K562 (cell line): ENCODE results near the gene EHD2. TPM values are rescaled to one million over a fixed set of nuclear protein-coding genes. Genes with fewer than 3 reads are reported as not detected.

Experiments
- ARID4B ChIP-seq: sonication (generic); formaldehyde crosslinking; IDR thresholded peaks from 2 replicates; pipeline ENCODE4 v1.8.0; 2022; ENCODE audit warnings: mild to moderate bottlenecking, missing genetic modification reagents
- BRD4 ChIP-seq: fragments of 200-600 bp; sonication (generic); IDR thresholded peaks from 2 replicates; pipeline ENCODE4 v1.6.1; 2017; ENCODE audit warnings: inconsistent platforms
- CBFA2T2 ChIP-seq: fragments of 450-650 bp; conservative IDR thresholded peaks from 2 replicates; pipeline ENCODE4 v1.6.1; 2017; ENCODE audit warnings: mild to moderate bottlenecking
- CCAR2 ChIP-seq: fragments of 200-400 bp; formaldehyde crosslinking; IDR thresholded peaks from 2 replicates; pipeline ENCODE4 v1.6.1; 2017; ENCODE audit warnings: mild to moderate bottlenecking, low read depth, low read length
- FOXJ2 ChIP-seq: fragments of 200-800 bp; sonication (Bioruptor generic); IDR thresholded peaks from 2 replicates; pipeline ENCODE4 v1.6.1; 2016; ENCODE audit warnings: missing genetic modification characterization, missing compliant biosample characterization
- HNRNPLL ChIP-seq: fragments of 200-400 bp; formaldehyde crosslinking; IDR thresholded peaks from 2 replicates; pipeline ENCODE4 v1.6.1; 2017; ENCODE audit warnings: low read length, low read depth, mild to moderate bottlenecking; ENCODE audit not compliant: poor library complexity, severe bottlenecking
- KLF16 ChIP-seq: IDR thresholded peaks from 2 replicates; pipeline ENCODE4 v1.6.1; 2016; ENCODE audit warnings: antibody characterized with exemption
- MYBL2 ChIP-seq, 2 experiments: fragments of 450-650 bp in 1 of 2; sonication (generic) in 1 of 2; formaldehyde crosslinking in 1 of 2; IDR thresholded peaks; 2 replicates each; pipeline versions ENCODE4 v1.6.1 to v1.8.1; 2017 to 2022; ENCODE audit warnings: borderline replicate concordance in 1 of 2, inconsistent platforms in 1 of 2, low read depth in 1 of 2, mild to moderate bottlenecking in 1 of 2, missing genetic modification reagents in 1 of 2, moderate library complexity in 1 of 2
- POLR2AphosphoS5 ChIP-seq: IDR thresholded peaks from 2 replicates; pipeline ENCODE4 v1.6.1; 2011; ENCODE audit warnings: mild to moderate bottlenecking, low read depth, low read length, moderate library complexity; ENCODE audit not compliant: control insufficient read depth, insufficient read depth
- POLR2G ChIP-seq: fragments of 200-400 bp; formaldehyde crosslinking; IDR thresholded peaks from 2 replicates; pipeline ENCODE4 v1.6.1; 2017; ENCODE audit warnings: low read depth, mild to moderate bottlenecking, antibody characterized with exemption, low read length, moderate library complexity
- RCOR1 ChIP-seq, 2 experiments: IDR thresholded peaks; 2 replicates each; pipeline ENCODE4 v1.6.1; 2012; ENCODE audit warnings: low read depth in 2 of 2, low read length in 2 of 2, borderline replicate concordance in 1 of 2, improper control_type of control experiment in 1 of 2
- TFAP4 ChIP-seq: sonication (generic); formaldehyde crosslinking; IDR thresholded peaks from 2 replicates; pipeline ENCODE4 v1.8.0; 2022; ENCODE audit warnings: missing genetic modification reagents, mild to moderate bottlenecking, moderate library complexity, borderline replicate concordance
- ZNF134 ChIP-seq: fragments of 250-450 bp; sonication (Bioruptor Pico); conservative IDR thresholded peaks from 2 replicates; pipeline ENCODE4 v1.4.0; 2020
- ZNF316 ChIP-seq: fragments of 450-650 bp; IDR thresholded peaks from 2 replicates; pipeline ENCODE4 v1.6.1; 2016
- ZNF431 ChIP-seq: sonication (generic); formaldehyde crosslinking; IDR thresholded peaks from 2 replicates; pipeline ENCODE4 v1.8.0; 2022; ENCODE audit warnings: mild to moderate bottlenecking, missing genetic modification reagents
- polyA plus RNA-seq, 8 experiments: library from polyadenylated mRNA; depleted of rRNA in 4 of 8; stranded (reverse) in 5 of 8; unstranded in 3 of 8; fragments of >200 nt; fragmentation: Nextera tagmentation in 2 of 8; fragmentation: Illumina TruSeq in 1 of 8; extraction: Ambion mirVana in 2 of 8; extraction: Trizol in 1 of 8; gene quantifications; 2 replicates each; pipeline versions ENCODE4 v1.2.1 to v1.2.3, GENCODE V29; 2011 to 2014; ENCODE audit warnings: inconsistent platforms in 1 of 8, missing spikeins in 1 of 8
- total RNA-seq, 7 experiments: library from RNA; depleted of rRNA in 6 of 7; stranded (reverse); fragments of >200 nt in 6 of 7; fragmentation: Illumina TruSeq in 2 of 7; extraction: Trizol in 2 of 7; gene quantifications; 2 replicates each; pipeline versions ENCODE4 v1.2.1 to v1.2.3, GENCODE V29; 2011 to 2021; ENCODE audit warnings: low replicate concordance in 1 of 7
- TF ChIP-seq, protein P1 (sequence below), 2 experiments: fragments of 450-650 bp in 1 of 2; IDR thresholded peaks; 2 replicates each; pipeline ENCODE4 v1.6.1; 2011 to 2017; ENCODE audit warnings: low read depth in 2 of 2, antibody characterized with exemption in 1 of 2, borderline replicate concordance in 1 of 2, low read length in 1 of 2, mild to moderate bottlenecking in 1 of 2, mixed read lengths in 1 of 2; ENCODE audit not compliant: control insufficient read depth in 1 of 2

EHD2 gene
- total and polyA plus RNA-seq, 9 of the 15 experiments (the other 6 are each of a cell fraction or from before 2014, with no cell fraction given) = 1.7 to 32.2 (median 3.0) TPM

- TF ChIP-seq, protein P1, sequence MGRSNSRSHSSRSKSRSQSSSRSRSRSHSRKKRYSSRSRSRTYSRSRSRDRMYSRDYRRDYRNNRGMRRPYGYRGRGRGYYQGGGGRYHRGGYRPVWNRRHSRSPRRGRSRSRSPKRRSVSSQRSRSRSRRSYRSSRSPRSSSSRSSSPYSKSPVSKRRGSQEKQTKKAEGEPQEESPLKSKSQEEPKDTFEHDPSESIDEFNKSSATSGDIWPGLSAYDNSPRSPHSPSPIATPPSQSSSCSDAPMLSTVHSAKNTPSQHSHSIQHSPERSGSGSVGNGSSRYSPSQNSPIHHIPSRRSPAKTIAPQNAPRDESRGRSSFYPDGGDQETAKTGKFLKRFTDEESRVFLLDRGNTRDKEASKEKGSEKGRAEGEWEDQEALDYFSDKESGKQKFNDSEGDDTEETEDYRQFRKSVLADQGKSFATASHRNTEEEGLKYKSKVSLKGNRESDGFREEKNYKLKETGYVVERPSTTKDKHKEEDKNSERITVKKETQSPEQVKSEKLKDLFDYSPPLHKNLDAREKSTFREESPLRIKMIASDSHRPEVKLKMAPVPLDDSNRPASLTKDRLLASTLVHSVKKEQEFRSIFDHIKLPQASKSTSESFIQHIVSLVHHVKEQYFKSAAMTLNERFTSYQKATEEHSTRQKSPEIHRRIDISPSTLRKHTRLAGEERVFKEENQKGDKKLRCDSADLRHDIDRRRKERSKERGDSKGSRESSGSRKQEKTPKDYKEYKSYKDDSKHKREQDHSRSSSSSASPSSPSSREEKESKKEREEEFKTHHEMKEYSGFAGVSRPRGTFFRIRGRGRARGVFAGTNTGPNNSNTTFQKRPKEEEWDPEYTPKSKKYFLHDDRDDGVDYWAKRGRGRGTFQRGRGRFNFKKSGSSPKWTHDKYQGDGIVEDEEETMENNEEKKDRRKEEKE (IDR thresholded peaks at IDR 0.05; ENCODE audit: borderline replicate concordance in 1 of 2, control insufficient read depth in 1 of 2, low read depth in 2 of 2, low read length in 1 of 2) = no peak
- peak; percentile 35; the same call in 1 of the 2 replicates for TF ChIP-seq MYBL2 (IDR thresholded peaks at IDR 0.05; ENCODE audit: low read depth)
- no peak for TF ChIP-seq MYBL2 (CRISPR knock-in tag; IDR thresholded peaks at IDR 0.05; ENCODE audit: borderline replicate concordance)
- no peak; the same call in 1 of the 2 replicates for TF ChIP-seq ZNF134
- TF ChIP-seq KLF16 = no peak
- TF ChIP-seq POLR2AphosphoS5 = peak; percentile 89
- peak; percentile 74; the same call in 1 of the 2 replicates for TF ChIP-seq TFAP4 (CRISPR knock-in tag)
- TF ChIP-seq ZNF431 (CRISPR knock-in tag) = no peak
- no peak for TF ChIP-seq CCAR2
- TF ChIP-seq BRD4 = no peak
- peak; percentile 98 for TF ChIP-seq POLR2G
- peak; percentile 53 for TF ChIP-seq HNRNPLL
- peak; percentile 55; the same call in 1 of the 2 replicates for TF ChIP-seq FOXJ2
- no peak for TF ChIP-seq CBFA2T2
- no peak; the same call in 1 of the 2 replicates for TF ChIP-seq ARID4B
- TF ChIP-seq RCOR1 (IDR thresholded peaks at IDR 0.05; ENCODE audit: borderline replicate concordance in 1 of 2, low read depth in 2 of 2, low read length in 2 of 2) = no peak
- TF ChIP-seq ZNF316 = no peak
Observed at GRCh38 chr19:47745010-47745901, 32.0 kb downstream of the EHD2 start, which contains the start of gene NOP53 (continued).
